ENCODE measurements around the gene MED13L. TPM values are rescaled to one million over a fixed set of nuclear protein-coding genes. Genes with fewer than 3 reads are reported as not detected.
A peak's percentile ranks its signal among the peaks of the same experiment; 100 is the strongest.
"Not testable (repeated sequence)": the region's sequence is repeated elsewhere in the genome, so short reads cannot be mapped to it uniquely, and the experiment has no call there.

MED13L gene
- total RNA-seq, 1 donor from 2014 or later, result 83.0 TPM

GRCh38 chr12:116303929-116304328 is 26.4 kb upstream of the MED13L start:
- DNase-seq (ENCODE audit: low read depth), result no peak

DNA sequence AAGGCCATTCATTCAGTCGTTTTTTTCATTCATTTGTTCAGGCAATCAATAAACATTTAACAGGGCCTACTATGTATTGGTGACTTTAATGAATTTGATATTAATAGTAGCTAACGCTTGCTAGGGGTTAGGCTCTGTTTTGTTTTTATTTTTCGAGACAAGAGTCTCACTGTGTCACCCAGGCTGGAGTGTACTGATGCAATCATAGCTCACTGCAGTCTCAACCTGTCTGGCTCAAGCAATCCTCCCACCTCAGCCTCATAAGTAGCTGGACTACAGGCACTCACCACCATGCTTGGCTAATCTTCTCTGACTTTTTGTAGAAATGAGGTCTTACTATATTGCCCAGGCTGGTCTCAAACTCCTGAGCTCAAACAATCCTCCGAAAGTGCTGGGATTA is 25.6 kb upstream of the MED13L start:
- DNase-seq (ENCODE audit: low read depth), result no peak

- no peak for DNase-seq (ENCODE audit: low read depth)
Measured at GRCh38 chr12:116302166-116303058, 24.9 kb upstream of the MED13L start.

DNA sequence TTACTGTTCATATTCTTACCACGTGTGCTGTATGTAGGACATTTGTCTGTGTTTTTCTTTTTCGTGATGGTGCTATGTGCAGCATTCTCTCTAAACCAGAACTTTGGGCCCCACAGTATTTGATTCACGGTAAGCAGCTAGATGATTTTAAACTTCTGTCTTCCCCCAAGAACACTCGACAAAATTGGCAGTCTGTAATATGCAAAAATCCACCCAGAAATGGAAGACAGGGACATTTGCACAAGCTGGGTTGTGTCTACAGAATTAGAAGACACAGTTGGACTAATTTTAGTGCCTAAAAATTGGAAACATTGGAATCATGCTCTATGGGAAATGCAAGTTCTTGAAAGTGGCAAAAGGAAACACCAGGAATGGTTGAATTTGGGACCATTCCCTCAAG is 24.1 kb upstream of the MED13L start:
- no peak for DNase-seq (ENCODE audit: low read depth)

- DNase-seq (ENCODE audit: low read depth), result peak; percentile 71
Measured at GRCh38 chr12:116299665-116300328, 22.3 kb upstream of the MED13L start.

GRCh38 chr12:116299064-116299463 is 21.6 kb upstream of the MED13L start:
- no peak for DNase-seq (ENCODE audit: low read depth)

DNA sequence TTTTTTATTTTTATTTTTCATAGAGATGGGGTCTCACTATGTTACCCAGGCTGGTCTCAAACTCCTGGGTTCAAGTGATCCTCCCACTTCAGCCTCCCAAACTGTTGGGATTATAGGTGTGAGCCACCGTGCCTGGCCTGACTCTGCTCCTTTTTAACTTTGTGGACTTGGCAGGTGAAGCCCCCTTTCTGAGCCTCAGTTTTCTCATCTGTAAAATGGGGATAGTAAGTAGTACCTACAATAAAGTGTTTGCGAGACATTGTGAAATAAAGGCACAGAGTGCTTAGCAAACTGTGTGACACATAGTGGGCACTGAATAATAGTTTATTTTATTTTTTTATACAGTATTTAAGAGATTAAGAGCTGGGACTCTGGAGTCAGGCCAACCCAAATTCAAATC is 21.1 kb upstream of the MED13L start:
- no peak for DNase-seq (ENCODE audit: low read depth)

- DNase-seq (ENCODE audit: low read depth), result no peak
Measured at GRCh38 chr12:116297224-116297834, 19.8 kb upstream of the MED13L start.

GRCh38 chr12:116295327-116296263 is 18.1 kb upstream of the MED13L start:
- DNase-seq (ENCODE audit: low read depth), result no peak

DNA sequence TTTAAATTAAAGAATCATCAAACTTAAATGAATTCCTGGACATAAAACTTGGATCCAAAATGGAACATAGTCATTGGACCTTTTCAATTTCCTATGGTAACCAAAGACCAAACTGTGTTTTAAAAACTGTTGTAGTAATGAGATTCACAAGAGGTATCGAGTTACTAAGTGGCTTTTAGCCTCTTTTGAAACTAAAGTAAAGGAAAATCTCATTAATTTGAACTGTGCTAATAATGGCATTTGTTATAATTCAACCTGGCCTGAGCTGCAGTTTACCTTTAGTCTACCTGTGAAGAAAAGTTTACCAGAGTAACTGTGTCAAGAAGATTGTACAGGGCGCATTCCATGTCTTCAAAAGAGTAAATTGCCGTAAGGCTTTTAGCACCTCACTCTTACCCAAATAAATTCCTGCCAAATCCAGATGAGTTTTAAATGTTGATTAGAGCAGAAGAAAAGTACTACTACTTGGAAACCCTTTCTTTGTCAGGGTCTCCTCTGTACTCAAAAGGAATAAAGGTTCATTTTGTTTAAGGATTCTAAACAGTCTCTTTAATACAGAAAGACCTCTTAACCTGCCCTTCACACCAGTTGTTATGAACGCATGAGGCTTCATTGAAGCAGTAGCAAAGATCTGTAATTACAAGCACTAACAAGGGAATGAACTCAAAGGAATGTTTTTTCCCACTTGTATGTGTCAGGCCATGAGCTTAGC is 17.1 kb upstream of the MED13L start:
- no peak for DNase-seq (ENCODE audit: low read depth)

GRCh38 chr12:116293687-116294453 is 16.4 kb upstream of the MED13L start:
- DNase-seq (ENCODE audit: low read depth), result no peak

- DNase-seq (ENCODE audit: low read depth), result no peak
Measured at GRCh38 chr12:116291218-116291617, 13.7 kb upstream of the MED13L start.

DNA sequence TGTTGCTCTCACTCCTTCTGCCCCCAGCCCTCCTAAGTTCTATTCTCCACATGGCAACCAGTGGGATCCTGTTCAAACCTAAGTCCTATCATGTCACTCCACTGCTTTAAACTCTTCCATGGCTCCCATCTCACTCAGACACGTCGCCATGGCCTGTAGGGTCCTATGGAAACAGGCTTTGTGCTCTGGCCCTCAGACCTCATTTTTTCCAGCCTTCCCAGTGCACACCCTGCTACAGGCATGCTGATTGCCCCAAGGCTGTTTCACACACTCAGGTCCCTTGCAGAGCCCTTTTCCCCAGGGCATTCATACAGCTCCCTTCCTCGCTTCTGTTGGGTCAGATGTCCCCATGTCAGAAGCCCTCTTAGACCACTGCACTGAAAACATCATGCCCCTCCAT is 11.2 kb upstream of the MED13L start:
- DNase-seq (ENCODE audit: low read depth), result no peak

DNA sequence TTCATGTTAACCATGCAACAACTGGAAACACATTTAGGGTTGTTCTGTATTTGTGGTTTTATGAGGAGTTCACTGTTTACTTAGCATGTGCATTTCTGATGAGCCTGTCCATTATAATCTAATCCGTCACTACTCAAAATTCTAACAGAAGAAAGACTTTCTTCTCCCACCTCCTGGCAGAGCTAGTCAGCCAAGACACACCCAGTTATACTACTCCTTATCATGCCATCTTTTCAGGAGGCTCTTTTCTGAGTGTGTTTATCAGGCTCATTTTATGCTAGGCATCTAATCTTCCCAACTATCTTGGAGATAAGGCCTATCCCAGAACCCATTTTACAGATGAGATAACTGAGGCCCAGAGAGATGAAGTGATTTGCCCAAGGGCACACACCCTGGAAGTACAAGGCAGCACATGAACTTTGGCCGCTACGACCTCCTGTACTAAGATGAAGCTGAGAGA is 10.4 kb upstream of the MED13L start:
- no peak for DNase-seq (ENCODE audit: low read depth)

GRCh38 chr12:116284396-116284795 is 6.9 kb upstream of the MED13L start:
- no peak for DNase-seq (ENCODE audit: low read depth)

GRCh38 chr12:116283881-116284280 is 6.4 kb upstream of the MED13L start:
- not testable (repeated sequence) for DNase-seq (ENCODE audit: low read depth)

GRCh38 chr12:116282371-116283286 is 5.1 kb upstream of the MED13L start:
- no peak for DNase-seq (ENCODE audit: low read depth)

DNA sequence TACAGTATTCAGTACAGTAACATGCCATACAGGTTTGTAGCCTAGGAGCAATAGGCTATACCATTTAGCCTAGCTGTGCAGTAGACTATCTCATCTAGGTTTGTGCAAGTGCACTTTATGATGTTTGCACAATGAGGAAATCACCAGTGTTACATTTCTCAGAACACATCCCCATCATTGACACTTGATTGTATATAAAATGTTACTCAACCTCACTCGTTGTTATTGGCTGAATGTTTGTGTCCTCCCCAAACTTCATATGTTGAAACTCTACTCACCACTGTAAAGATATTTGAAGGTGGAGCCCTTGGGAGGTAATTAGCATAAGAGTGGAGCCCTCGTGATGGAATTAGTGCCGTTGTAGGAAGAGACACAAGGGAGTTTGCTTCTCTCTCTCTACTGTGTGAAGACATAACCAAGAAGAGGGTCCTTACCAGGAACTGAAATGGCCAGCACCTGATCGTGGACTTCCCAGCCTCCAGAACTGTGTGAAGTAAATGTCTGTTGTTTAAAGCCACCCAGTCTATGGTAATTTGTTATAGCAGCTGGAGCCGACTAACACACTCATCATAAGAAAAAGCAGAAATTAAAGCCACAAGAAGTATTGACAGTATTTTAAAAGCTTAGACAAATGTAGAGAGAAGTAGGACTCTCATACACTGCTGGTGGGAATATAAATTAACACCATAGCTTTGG is 3.2 kb upstream of the MED13L start:
- no peak for DNase-seq (ENCODE audit: low read depth)
